Neural cell (in vitro differentiated cells): Measurements from ENCODE around the gene DGKD. TPM values are rescaled to one million over a fixed set of nuclear protein-coding genes. Genes with fewer than 3 reads are reported as not detected.

Experiments
- H2AFZ ChIP-seq: fragments of 200-600, 300-800 bp; sonication (generic), shearing (Covaris generic); 2 replicates; pipeline ENCODE4 v1.6.0; 2014; ENCODE audit warnings: low read depth, mild to moderate bottlenecking, antibody characterized with exemption, low read length, moderate library complexity
- H3F3A ChIP-seq: fragments of 200-600 bp; shearing (Covaris generic); 2 replicates; pipeline ENCODE4 v1.6.1; 2016; ENCODE audit warnings: mild to moderate bottlenecking, moderate library complexity, mixed read lengths, antibody characterized with exemption, low read length; ENCODE audit not compliant: insufficient read depth, poor library complexity, severe bottlenecking
- H3K27ac ChIP-seq: fragments of 200-600, 300-800 bp; sonication (generic), shearing (Covaris generic); 2 replicates; pipeline ENCODE4 v1.5.1; 2014; ENCODE audit warnings: mild to moderate bottlenecking, low read length, moderate library complexity
- H3K27me3 ChIP-seq: fragments of 300-800, 200-600 bp; sonication (generic), shearing (Covaris generic); 2 replicates; pipeline ENCODE4 v1.6.0; 2014; ENCODE audit warnings: mild to moderate bottlenecking, low read depth, low read length, moderate library complexity; ENCODE audit not compliant: insufficient read depth
- H3K36me3 ChIP-seq: fragments of 300-800, 200-600 bp; sonication (generic), shearing (Covaris generic); 2 replicates; pipeline ENCODE4 v1.5.1; 2014; ENCODE audit warnings: mild to moderate bottlenecking, antibody characterized with exemption, low read length, moderate library complexity; ENCODE audit not compliant: insufficient read depth
- H3K4me2 ChIP-seq: fragments of 300-800, 200-600 bp; sonication (generic), shearing (Covaris generic); 2 replicates; pipeline ENCODE4 v1.6.0; 2014; ENCODE audit warnings: mild to moderate bottlenecking, low read length
- H3K4me3 ChIP-seq: fragments of 300-800, 200-600 bp; sonication (generic), shearing (Covaris generic); 2 replicates; pipeline ENCODE4 v1.5.1; 2014; ENCODE audit warnings: mild to moderate bottlenecking, low read length, moderate library complexity
- H3K79me2 ChIP-seq: fragments of 200-600 bp; shearing (Covaris generic); replicated peaks from 2 replicates; pipeline ENCODE4 v1.6.0; 2014; ENCODE audit warnings: mild to moderate bottlenecking, low read length, moderate library complexity; ENCODE audit not compliant: insufficient read depth
- H3K9ac ChIP-seq: fragments of 300-800, 200-600 bp; sonication (generic), shearing (Covaris generic); 2 replicates; pipeline ENCODE4 v1.6.1; 2016; ENCODE audit warnings: mild to moderate bottlenecking, low read length, mixed read lengths
- H3K9me2 ChIP-seq: fragments of 200-600 bp; shearing (Covaris generic); 2 replicates; pipeline ENCODE4 v1.6.1; 2016; ENCODE audit warnings: mild to moderate bottlenecking, low read length, mixed read lengths; ENCODE audit not compliant: insufficient read depth
- H3K9me3 ChIP-seq: fragments of 200-600, 300-800 bp; sonication (generic), shearing (Covaris generic); 2 replicates; pipeline ENCODE4 v1.6.1; 2016; ENCODE audit warnings: mild to moderate bottlenecking, mixed run types, low read length, moderate library complexity, mixed read lengths
- H4K20me1 ChIP-seq: fragments of 200-600 bp; shearing (Covaris generic); 2 replicates; pipeline ENCODE4 v1.6.1; 2016; ENCODE audit warnings: mild to moderate bottlenecking, mixed run types; ENCODE audit not compliant: insufficient read depth
- EP300 ChIP-seq: fragments of 450-650 bp; conservative IDR thresholded peaks from 2 replicates; pipeline ENCODE4 v1.6.1; 2014; ENCODE audit warnings: antibody characterized with exemption, mild to moderate bottlenecking, moderate library complexity; ENCODE audit not compliant: poor library complexity, severe bottlenecking
- EZH2 ChIP-seq: fragments of 200-600, 300-800 bp; shearing (Covaris generic), sonication (generic); IDR thresholded peaks from 2 replicates; pipeline ENCODE4 v1.6.1; 2014; ENCODE audit warnings: antibody characterized with exemption, low read length, borderline replicate concordance, mild to moderate bottlenecking; ENCODE audit not compliant: insufficient read depth, poor library complexity, severe bottlenecking
- MXI1 ChIP-seq: fragments of 450-650 bp; conservative IDR thresholded peaks from 2 replicates; pipeline ENCODE4 v1.6.1; 2014; ENCODE audit warnings: antibody characterized with exemption, mild to moderate bottlenecking; ENCODE audit not compliant: poor library complexity, severe bottlenecking
- POLR2AphosphoS5 ChIP-seq: IDR thresholded peaks from 2 replicates; pipeline ENCODE4 v1.6.1; 2012
- RAD21 ChIP-seq: fragments of 450-650 bp; conservative IDR thresholded peaks from 2 replicates; pipeline ENCODE4 v1.6.1; 2014; ENCODE audit warnings: antibody characterized with exemption, mild to moderate bottlenecking, moderate library complexity
- SMC3 ChIP-seq: fragments of 450-650 bp; conservative IDR thresholded peaks from 2 replicates; pipeline ENCODE4 v1.6.1; 2014; ENCODE audit warnings: antibody characterized with exemption, mild to moderate bottlenecking, moderate library complexity; ENCODE audit not compliant: poor library complexity
- TAF1 ChIP-seq: IDR thresholded peaks from 2 replicates; pipeline ENCODE4 v1.6.1; 2012; ENCODE audit warnings: low read depth
- polyA plus RNA-seq: library from polyadenylated mRNA; depleted of rRNA; stranded (reverse); fragments of >200 nt; gene quantifications from 2 replicates; pipeline ENCODE4 v1.2.3, GENCODE V29; 2014
- TF ChIP-seq, protein P1 (sequence below): fragments of 450-650 bp; IDR thresholded peaks from 2 replicates; pipeline ENCODE4 v1.5.1; 2014; ENCODE audit warnings: antibody characterized with exemption, mild to moderate bottlenecking, moderate library complexity; ENCODE audit not compliant: poor library complexity, severe bottlenecking
- TF ChIP-seq, protein P2 (sequence below): IDR thresholded peaks from 2 replicates; pipeline ENCODE4 v1.6.1; 2012; ENCODE audit warnings: borderline replicate concordance

DGKD gene
- polyA plus RNA-seq, 1 donor from 2014 or later, result 36.4 TPM

DNA sequence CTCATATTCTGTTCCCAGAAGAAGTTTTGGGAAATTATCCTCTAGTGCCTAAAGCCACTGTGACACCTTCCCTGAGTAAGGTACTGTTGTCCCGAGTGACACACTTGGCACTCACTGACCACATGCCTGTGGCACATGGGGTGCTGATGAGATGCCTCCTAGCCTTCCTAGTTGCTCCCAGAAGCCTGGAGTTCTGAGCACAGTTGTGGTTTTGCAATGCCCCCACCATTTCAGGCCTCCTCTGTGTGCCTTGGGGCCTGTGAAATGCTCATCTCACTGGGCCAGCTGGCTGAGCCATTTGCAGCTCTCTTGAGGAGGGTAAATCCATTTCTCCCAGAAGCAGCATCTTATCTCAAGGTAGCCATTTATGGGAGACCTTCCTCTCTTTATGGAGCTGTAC lies 91.8 kb downstream of the DGKD start:
- no peaks in the 10 kb centered on the region for H3F3A ChIP-seq
- no peaks in the 10 kb centered on the region for H3K9me3 ChIP-seq
- no peaks in the 10 kb centered on the region for H3K79me2 ChIP-seq
- H3K27ac ChIP-seq, result no peak overlapping the region
- no peak for TF ChIP-seq RAD21
- no peak for TF ChIP-seq EZH2
- TF ChIP-seq, protein P1, sequence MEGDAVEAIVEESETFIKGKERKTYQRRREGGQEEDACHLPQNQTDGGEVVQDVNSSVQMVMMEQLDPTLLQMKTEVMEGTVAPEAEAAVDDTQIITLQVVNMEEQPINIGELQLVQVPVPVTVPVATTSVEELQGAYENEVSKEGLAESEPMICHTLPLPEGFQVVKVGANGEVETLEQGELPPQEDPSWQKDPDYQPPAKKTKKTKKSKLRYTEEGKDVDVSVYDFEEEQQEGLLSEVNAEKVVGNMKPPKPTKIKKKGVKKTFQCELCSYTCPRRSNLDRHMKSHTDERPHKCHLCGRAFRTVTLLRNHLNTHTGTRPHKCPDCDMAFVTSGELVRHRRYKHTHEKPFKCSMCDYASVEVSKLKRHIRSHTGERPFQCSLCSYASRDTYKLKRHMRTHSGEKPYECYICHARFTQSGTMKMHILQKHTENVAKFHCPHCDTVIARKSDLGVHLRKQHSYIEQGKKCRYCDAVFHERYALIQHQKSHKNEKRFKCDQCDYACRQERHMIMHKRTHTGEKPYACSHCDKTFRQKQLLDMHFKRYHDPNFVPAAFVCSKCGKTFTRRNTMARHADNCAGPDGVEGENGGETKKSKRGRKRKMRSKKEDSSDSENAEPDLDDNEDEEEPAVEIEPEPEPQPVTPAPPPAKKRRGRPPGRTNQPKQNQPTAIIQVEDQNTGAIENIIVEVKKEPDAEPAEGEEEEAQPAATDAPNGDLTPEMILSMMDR, result no peak
- no peaks in the 10 kb centered on the region for H3K36me3 ChIP-seq
- no peak overlapping the region for H3K4me3 ChIP-seq
- H3K4me2 ChIP-seq, result no peak overlapping the region
- no peaks in the 10 kb centered on the region for H3K9me2 ChIP-seq
- no peaks in the 10 kb centered on the region for H4K20me1 ChIP-seq
- H3K9ac ChIP-seq, result no peak overlapping the region
- H3K27me3 ChIP-seq, result no peaks in the 10 kb centered on the region
- no peak overlapping the region for H2AFZ ChIP-seq

DNA sequence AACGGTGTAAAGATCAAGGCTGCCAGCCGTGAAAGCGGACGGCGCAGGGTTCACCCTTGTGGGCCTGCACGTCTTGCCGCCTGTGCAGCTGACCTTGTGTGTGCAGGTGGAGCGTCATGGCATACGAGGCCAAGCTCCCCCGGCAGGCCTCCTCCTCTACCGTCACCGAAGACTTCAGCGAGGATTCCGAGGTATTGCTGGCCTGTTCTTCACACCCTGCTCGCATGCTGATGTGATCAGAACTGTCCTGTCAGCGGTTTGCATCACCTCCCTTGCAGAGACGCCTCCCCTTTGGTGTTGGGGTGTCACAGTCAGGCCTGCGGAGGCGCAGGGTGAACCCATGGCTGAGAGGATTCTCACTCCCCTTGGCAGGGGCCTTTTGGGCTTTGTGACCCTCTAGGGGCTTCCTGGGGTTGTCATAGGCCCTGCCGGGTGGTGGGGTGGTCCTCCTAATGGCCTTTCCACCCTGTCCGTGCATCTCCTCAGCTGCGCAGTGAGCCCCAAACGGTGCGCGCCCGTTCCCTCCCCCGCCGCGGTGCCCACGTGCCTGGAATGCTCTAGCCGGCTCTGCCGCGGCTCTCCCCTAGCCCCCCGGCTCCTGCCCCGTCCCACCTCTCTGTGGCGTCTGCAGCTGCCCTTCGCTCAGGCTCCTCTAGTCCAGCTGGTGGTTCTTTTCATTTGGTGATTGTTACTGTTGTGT lies 92.5 kb downstream of the DGKD start:
- Histone ChIP-seq H3K4me3 (no peak overlapping the region), H3K79me2 (no peaks in the 10 kb centered on the region), H2AFZ (no peak overlapping the region), H3K4me2 (no peak overlapping the region), H3K9ac (no peak overlapping the region), H3K36me3 (no peaks in the 10 kb centered on the region), H3F3A (no peaks in the 10 kb centered on the region), H3K9me2 (no peaks in the 10 kb centered on the region), H3K27ac (no peak overlapping the region), H3K9me3 (no peaks in the 10 kb centered on the region), H3K27me3 (no peaks in the 10 kb centered on the region), H4K20me1 (no peaks in the 10 kb centered on the region)
- TF ChIP-seq MXI1 (no peak), TAF1 (no peak), POLR2AphosphoS5 (no peak), SMC3 (no peak), EZH2 (no peak), RAD21 (no peak), EP300 (no peak)
- TF ChIP-seq, protein P1, result no peak
- TF ChIP-seq, protein P2, sequence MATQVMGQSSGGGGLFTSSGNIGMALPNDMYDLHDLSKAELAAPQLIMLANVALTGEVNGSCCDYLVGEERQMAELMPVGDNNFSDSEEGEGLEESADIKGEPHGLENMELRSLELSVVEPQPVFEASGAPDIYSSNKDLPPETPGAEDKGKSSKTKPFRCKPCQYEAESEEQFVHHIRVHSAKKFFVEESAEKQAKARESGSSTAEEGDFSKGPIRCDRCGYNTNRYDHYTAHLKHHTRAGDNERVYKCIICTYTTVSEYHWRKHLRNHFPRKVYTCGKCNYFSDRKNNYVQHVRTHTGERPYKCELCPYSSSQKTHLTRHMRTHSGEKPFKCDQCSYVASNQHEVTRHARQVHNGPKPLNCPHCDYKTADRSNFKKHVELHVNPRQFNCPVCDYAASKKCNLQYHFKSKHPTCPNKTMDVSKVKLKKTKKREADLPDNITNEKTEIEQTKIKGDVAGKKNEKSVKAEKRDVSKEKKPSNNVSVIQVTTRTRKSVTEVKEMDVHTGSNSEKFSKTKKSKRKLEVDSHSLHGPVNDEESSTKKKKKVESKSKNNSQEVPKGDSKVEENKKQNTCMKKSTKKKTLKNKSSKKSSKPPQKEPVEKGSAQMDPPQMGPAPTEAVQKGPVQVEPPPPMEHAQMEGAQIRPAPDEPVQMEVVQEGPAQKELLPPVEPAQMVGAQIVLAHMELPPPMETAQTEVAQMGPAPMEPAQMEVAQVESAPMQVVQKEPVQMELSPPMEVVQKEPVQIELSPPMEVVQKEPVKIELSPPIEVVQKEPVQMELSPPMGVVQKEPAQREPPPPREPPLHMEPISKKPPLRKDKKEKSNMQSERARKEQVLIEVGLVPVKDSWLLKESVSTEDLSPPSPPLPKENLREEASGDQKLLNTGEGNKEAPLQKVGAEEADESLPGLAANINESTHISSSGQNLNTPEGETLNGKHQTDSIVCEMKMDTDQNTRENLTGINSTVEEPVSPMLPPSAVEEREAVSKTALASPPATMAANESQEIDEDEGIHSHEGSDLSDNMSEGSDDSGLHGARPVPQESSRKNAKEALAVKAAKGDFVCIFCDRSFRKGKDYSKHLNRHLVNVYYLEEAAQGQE, result no peak
